NB4 (cell line): Measurements from ENCODE around the gene SH3PXD2A.

Experiments
- POLR2A ChIP-seq: IDR thresholded peaks from 2 replicates; pipeline ENCODE4 v1.6.1; 2011; ENCODE audit warnings: mild to moderate bottlenecking; ENCODE audit not compliant: insufficient read length; ENCODE audit errors: extremely low read depth
- TF ChIP-seq, protein P1 (sequence below): IDR thresholded peaks from one replicate; pipeline ENCODE4 v1.5.1; 2012; ENCODE audit warnings: low read depth, low read length
- TF ChIP-seq, protein P2 (sequence below): IDR thresholded peaks from 2 replicates; pipeline ENCODE4 v1.6.1; 2011; ENCODE audit warnings: low read depth, low read length

DNA sequence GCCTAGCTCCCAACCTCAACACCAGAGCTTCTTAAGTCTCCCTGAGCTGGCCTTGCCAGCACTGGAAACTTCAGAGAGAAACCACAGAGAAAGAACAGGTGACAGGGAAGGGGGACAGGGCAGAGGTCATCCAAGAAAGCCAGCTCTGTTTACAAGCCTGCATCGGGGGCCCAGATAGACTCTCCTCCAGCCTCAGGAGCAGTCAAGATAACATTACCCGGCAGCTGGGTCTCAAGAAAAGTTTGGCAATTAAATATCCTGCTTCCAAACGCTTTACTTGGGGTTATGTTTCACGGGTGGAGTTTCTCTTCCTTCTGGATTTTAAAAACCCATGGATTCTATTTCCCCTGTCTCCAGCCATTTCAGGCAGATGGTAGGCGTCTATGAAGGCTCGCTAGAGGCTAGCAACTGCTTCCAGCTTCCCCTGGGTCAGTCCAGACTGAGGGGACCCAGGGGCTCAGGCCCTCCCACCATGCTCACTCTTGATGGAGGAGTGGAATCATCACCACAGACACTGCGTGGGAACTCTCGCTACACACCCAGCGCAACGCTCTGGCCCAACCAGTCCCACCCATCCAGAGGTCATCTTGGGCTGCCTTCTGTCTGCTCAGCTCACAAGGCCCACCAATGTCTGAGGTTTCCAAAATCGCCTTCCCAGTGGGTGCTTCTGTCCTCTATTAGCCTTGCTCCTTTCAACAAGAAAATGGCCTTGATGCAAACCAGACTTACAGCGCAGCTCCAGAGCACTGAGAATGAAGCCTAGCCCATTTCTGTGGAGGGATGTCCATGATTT is 48.8 kb downstream of the SH3PXD2A start:
- no peak for TF ChIP-seq POLR2A
- TF ChIP-seq, protein P1, sequence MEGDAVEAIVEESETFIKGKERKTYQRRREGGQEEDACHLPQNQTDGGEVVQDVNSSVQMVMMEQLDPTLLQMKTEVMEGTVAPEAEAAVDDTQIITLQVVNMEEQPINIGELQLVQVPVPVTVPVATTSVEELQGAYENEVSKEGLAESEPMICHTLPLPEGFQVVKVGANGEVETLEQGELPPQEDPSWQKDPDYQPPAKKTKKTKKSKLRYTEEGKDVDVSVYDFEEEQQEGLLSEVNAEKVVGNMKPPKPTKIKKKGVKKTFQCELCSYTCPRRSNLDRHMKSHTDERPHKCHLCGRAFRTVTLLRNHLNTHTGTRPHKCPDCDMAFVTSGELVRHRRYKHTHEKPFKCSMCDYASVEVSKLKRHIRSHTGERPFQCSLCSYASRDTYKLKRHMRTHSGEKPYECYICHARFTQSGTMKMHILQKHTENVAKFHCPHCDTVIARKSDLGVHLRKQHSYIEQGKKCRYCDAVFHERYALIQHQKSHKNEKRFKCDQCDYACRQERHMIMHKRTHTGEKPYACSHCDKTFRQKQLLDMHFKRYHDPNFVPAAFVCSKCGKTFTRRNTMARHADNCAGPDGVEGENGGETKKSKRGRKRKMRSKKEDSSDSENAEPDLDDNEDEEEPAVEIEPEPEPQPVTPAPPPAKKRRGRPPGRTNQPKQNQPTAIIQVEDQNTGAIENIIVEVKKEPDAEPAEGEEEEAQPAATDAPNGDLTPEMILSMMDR, result no peak
- TF ChIP-seq, protein P2, sequence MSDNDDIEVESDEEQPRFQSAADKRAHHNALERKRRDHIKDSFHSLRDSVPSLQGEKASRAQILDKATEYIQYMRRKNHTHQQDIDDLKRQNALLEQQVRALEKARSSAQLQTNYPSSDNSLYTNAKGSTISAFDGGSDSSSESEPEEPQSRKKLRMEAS, result no peak
